ENCODE results near the gene SELENON. TPM values are rescaled to one million over a fixed set of nuclear protein-coding genes. Genes with fewer than 3 reads are reported as not detected.
A peak's percentile ranks its signal among the peaks of the same experiment; 100 is the strongest.

The SELENON gene
- total RNA-seq, 1 donor from 2014 or later = 95.9 TPM

DNA sequence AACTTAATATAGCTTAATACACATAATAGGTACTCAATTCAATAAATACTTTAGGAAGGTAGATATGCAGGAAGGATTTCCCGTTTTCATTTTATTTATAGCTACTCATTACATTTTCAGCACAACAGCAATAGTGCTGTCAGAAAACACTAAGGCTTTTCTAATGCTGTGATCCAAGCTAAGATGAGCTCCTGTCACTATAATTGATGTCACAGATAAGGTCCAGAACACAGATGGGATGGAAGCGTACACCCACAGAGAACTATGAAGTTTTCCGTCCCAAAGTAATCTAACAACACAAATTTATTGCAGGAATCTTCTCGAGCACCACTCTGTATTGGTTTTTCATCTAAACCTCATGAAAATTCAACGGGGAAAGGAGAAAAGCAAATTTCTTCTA, 45.7 kb downstream of the SELENON start:
- TF ChIP-seq, protein P1, sequence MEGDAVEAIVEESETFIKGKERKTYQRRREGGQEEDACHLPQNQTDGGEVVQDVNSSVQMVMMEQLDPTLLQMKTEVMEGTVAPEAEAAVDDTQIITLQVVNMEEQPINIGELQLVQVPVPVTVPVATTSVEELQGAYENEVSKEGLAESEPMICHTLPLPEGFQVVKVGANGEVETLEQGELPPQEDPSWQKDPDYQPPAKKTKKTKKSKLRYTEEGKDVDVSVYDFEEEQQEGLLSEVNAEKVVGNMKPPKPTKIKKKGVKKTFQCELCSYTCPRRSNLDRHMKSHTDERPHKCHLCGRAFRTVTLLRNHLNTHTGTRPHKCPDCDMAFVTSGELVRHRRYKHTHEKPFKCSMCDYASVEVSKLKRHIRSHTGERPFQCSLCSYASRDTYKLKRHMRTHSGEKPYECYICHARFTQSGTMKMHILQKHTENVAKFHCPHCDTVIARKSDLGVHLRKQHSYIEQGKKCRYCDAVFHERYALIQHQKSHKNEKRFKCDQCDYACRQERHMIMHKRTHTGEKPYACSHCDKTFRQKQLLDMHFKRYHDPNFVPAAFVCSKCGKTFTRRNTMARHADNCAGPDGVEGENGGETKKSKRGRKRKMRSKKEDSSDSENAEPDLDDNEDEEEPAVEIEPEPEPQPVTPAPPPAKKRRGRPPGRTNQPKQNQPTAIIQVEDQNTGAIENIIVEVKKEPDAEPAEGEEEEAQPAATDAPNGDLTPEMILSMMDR (IDR thresholded peaks at IDR 0.05) = no peak
- no peaks in the 10 kb centered on the region for H3K27me3 ChIP-seq
- ATAC-seq (no peak), DNase-seq (no peak)
- no peaks in the 10 kb centered on the region for H3K9me3 ChIP-seq
- intact Hi-C loops (cut with DNase I) = no loop called here
- no peaks in the 10 kb centered on the region for H3K4me1 ChIP-seq
- H3K4me3 ChIP-seq = no peak overlapping the region
- H3K36me3 ChIP-seq = no peaks in the 10 kb centered on the region
- H3K27ac ChIP-seq = no peak overlapping the region

DNA sequence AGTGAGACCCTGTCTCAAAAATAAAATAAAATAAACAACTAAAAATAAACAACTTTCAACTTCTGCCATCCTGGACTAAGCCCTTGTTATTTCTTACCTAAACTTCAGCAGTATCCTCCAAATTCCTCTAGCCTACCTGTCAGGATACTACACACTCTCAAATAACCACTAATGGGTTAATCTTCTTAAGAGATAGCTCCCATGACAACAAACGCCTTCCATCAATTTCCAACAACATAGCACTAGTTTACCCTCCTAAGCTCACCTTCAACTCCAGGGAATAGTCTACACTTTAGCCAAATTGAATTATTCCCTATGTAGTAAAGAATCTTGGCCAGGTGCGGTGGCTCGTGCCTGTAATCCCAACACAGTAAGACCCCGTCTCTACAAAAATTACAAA, 47.9 kb downstream of the SELENON start:
- DNase-seq (no peak), ATAC-seq (no peak)
- Histone ChIP-seq H3K4me1 (no peaks in the 10 kb centered on the region), H3K36me3 (no peaks in the 10 kb centered on the region), H3K27ac (no peak overlapping the region), H3K27me3 (no peaks in the 10 kb centered on the region), H3K4me3 (no peak overlapping the region), H3K9me3 (no peaks in the 10 kb centered on the region)
- intact Hi-C loops (cut with DNase I) = no loop called here
- TF ChIP-seq, protein P1 (IDR thresholded peaks at IDR 0.05) = no peak

DNA sequence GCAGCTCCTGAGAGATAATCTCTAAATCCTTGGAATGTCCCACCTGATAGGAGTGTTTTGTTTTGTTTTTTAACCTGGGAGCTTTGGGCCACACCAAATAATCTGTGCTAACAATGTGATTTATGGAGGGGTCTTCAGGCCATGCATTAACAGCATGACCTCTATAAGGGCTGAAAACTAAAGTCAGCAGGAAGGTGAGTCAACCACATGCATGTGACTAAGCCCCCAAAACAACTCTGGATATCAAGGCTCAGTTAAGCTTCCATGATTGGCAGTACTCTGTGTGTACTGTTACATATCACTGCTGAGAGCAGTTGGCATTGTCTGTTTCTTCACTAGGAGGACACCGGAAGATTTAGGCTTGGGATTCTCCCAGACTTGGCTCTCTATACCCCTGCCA, 48.5 kb downstream of the SELENON start:
- ATAC-seq (no peak), DNase-seq (no peak)
- Histone ChIP-seq H3K9me3 (no peaks in the 10 kb centered on the region), H3K36me3 (no peaks in the 10 kb centered on the region), H3K27ac (no peak overlapping the region), H3K4me1 (no peaks in the 10 kb centered on the region), H3K27me3 (no peaks in the 10 kb centered on the region), H3K4me3 (no peak overlapping the region)
- intact Hi-C loops (cut with DNase I) = no loop called here
- TF ChIP-seq, protein P1 (IDR thresholded peaks at IDR 0.05) = no peak

DNA sequence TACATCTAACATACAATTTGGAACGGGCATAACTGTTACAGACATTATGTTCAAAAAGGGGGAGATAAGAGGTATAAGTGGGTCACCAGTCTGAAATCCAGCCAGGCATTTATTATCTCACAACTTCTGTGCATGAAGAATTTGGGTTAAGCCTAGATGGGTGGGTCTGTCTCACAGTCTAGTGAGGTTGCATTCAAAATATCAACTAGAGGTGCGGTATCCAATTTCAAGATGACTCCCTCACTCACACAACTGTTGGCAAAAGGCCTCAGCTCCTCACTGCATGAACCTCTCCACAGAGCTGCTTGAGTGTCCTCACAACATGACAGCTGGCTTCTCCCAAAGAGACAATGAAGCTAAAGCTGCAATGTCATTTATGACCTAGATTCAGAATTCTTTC, 54.6 kb downstream of the SELENON start:
- TF ChIP-seq, protein P1 (IDR thresholded peaks at IDR 0.05) = no peak
- Histone ChIP-seq H3K27ac (no peak overlapping the region), H3K4me3 (no peak overlapping the region), H3K27me3 (no peaks in the 10 kb centered on the region), H3K9me3 (no peaks in the 10 kb centered on the region), H3K4me1 (peaks cover 5% of the 10 kb centered on the region), H3K36me3 (no peaks in the 10 kb centered on the region)
- intact Hi-C loops (cut with DNase I) = no loop called here
- DNase-seq (no peak), ATAC-seq (no peak)

DNA sequence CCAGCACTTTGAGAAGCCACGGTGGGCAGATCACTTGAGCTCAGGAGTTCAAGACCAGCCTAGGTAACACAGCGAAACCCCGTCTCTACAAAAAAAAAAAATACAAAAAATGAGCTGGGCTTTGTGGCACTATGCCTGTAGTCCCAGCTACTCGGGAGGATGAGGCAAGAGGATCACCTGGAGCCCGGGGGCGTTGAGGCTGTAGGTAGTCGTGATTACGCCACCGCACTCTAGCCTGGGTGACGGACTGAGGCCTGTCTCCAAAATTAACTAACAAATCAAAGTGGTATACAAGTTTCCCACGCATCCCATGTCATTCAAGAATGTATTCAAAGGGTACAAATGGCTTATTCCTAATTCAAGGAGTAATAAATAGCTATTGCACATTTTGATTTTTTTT, 56.9 kb downstream of the SELENON start:
- ATAC-seq (no peak), DNase-seq (no peak)
- TF ChIP-seq, protein P1 (IDR thresholded peaks at IDR 0.05) = no peak
- peaks cover 5% of the 10 kb centered on the region for H3K4me1 ChIP-seq
- H3K4me3 ChIP-seq = no peak overlapping the region
- no peaks in the 10 kb centered on the region for H3K36me3 ChIP-seq
- H3K27ac ChIP-seq = no peak overlapping the region
- intact Hi-C loops (cut with DNase I) = no loop called here
- no peaks in the 10 kb centered on the region for H3K9me3 ChIP-seq
- no peaks in the 10 kb centered on the region for H3K27me3 ChIP-seq

DNA sequence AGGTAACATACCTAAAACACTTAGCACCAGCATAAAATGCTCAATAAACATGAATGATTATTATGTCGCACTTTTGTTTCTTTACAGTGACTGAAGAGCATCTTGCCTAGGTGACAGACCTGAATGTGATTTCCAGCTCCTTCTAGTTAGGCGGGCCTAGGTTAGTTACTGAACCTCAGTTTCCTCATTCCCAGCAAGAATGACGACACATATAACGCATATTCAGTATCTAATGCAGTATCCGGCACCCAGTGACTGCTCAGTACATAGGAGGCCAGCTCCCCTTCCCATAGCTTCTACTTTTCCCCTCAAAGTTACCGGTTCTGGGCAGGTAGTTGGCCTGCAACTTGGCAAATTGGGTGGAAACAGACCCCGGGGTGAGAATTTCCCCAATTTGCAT, 58.5 kb downstream of the SELENON start:
- Histone ChIP-seq H3K4me3 (peak overlapping the region; percentile 64), H3K9me3 (no peaks in the 10 kb centered on the region), H3K36me3 (no peaks in the 10 kb centered on the region), H3K4me1 (peaks cover 5% of the 10 kb centered on the region), H3K27ac (no peak overlapping the region), H3K27me3 (no peaks in the 10 kb centered on the region)
- ATAC-seq (no peak), DNase-seq (no peak)
- intact Hi-C loops (cut with DNase I) = no loop called here
- TF ChIP-seq, protein P1 (IDR thresholded peaks at IDR 0.05) = no peak
